A549 (cell line): ENCODE data around the gene CD151. TPM values are rescaled to one million over a fixed set of nuclear protein-coding genes. Genes with fewer than 3 reads are reported as not detected.

Source experiments
- ATAC-seq, 2 experiments: fragments of 200-7000 bp in 1 of 2; fragments of >200 bp in 1 of 2; cut with Nextera tagmentation in 1 of 2; cut with Tn5 transposase in 1 of 2; 3 replicates each; pipeline versions ENCODE4 v1.8.0 to v1.9.1; 2018 to 2020; ENCODE audit warnings: mild to moderate bottlenecking in 1 of 2, moderate library complexity in 1 of 2
- CTCF ChIA-PET: fragments of 300-600 bp; sonication (Branson Sonifier 250); formaldehyde crosslinking; extraction: SDS; loops from one replicate; lab custom pipeline; 2021; ENCODE audit warnings: antibody characterized with exemption, inconsistent platforms; lab: Yijun Ruan, JAX
- POLR2A ChIA-PET: fragments of 350-600 bp; formaldehyde crosslinking; extraction: SDS; loops from one replicate; lab custom pipeline; 2021; ENCODE audit warnings: antibody characterized with exemption, inconsistent platforms; lab: Yijun Ruan, JAX
- DNase-seq, 2 experiments: peaks; one replicate each; pipeline versions ENCODE4 v3.0.0 to v3.0.0-alpha.2; 2011 to 2016; ENCODE audit warnings: low read depth in 1 of 2, low spot score in 1 of 2
- FAIRE-seq: peaks from 2 replicates; lab custom pipeline; 2011; peaks lifted over from hg19 to GRCh38; lab: Jason Lieb, UNC
- H3K27ac ChIP-seq, 2 experiments: fragments of >200 bp; sonication (Bioruptor Twin); formaldehyde crosslinking; 3 replicates each; pipeline ENCODE4 v1.5.1; 2016 to 2017
- H3K4me1 ChIP-seq: fragments of >200 bp; sonication (Bioruptor Twin); formaldehyde crosslinking; 3 replicates; pipeline ENCODE4 v1.6.1; 2016
- H3K4me2 ChIP-seq: fragments of >200 bp; sonication (Bioruptor Twin); formaldehyde crosslinking; 3 replicates; pipeline ENCODE4 v1.6.1; 2016
- H3K4me3 ChIP-seq: fragments of >200 bp; sonication (Bioruptor Twin); formaldehyde crosslinking; 3 replicates; pipeline ENCODE4 v1.5.1; 2016
- H3K9me3 ChIP-seq: fragments of >200 bp; sonication (Bioruptor Twin); formaldehyde crosslinking; 3 replicates; pipeline ENCODE4 v1.6.1; 2016
- CBX2 ChIP-seq: fragments of 200-600 bp; sonication (generic); IDR thresholded peaks from 2 replicates; pipeline ENCODE4 v1.6.1; 2016; ENCODE audit warnings: low read depth, mild to moderate bottlenecking, borderline replicate concordance
- CEBPB ChIP-seq, 2 experiments: fragments of >200 bp in 1 of 2; sonication (Bioruptor Twin) in 1 of 2; formaldehyde crosslinking in 1 of 2; IDR thresholded peaks; 2 replicates each; pipeline ENCODE4 v1.6.1; 2012 to 2016
- CHD4 ChIP-seq: fragments of 200-600 bp; sonication (generic); IDR thresholded peaks from 2 replicates; pipeline ENCODE4 v1.6.1; 2016; ENCODE audit warnings: antibody characterized with exemption, mild to moderate bottlenecking, borderline replicate concordance
- FOXS1 ChIP-seq: fragments of 250-450 bp; sonication (Bioruptor Pico); IDR thresholded peaks from 2 replicates; pipeline ENCODE4 v1.5.0; 2020; ENCODE audit warnings: mild to moderate bottlenecking, moderate library complexity
- JUN ChIP-seq, 2 experiments: fragments of >200 bp; sonication (Bioruptor Twin); formaldehyde crosslinking; IDR thresholded peaks; 2 replicates in 1 of 2; 3 replicates in 1 of 2; pipeline ENCODE4 v1.6.1; 2016 to 2017
- KDM1A ChIP-seq: fragments of 200-600 bp; sonication (generic); IDR thresholded peaks from 2 replicates; pipeline ENCODE4 v1.6.1; 2016; ENCODE audit warnings: low read depth, mild to moderate bottlenecking
- NFE2L2 ChIP-seq: fragments of 150-350 bp; conservative IDR thresholded peaks from 2 replicates; pipeline ENCODE4 v1.6.1; 2014; ENCODE audit warnings: low read length
- RAD21 ChIP-seq, 2 experiments: fragments of >200 bp in 1 of 2; sonication (Bioruptor Twin) in 1 of 2; formaldehyde crosslinking in 1 of 2; IDR thresholded peaks in 1 of 2; conservative IDR thresholded peaks in 1 of 2; 2 replicates in 1 of 2; 3 replicates in 1 of 2; pipeline ENCODE4 v1.6.1; 2012 to 2018; ENCODE audit warnings: inconsistent platforms in 1 of 2
- RARB ChIP-seq: fragments of 250-450 bp; sonication (Bioruptor Pico); IDR thresholded peaks from 2 replicates; pipeline ENCODE4 v1.8.0; 2021; ENCODE audit warnings: mild to moderate bottlenecking, moderate library complexity
- RCOR1 ChIP-seq: fragments of 150-350 bp; IDR thresholded peaks from 2 replicates; pipeline ENCODE4 v1.6.1; 2014; ENCODE audit warnings: antibody characterized with exemption, low read length, low read depth
- SREBF2 ChIP-seq: fragments of 450-650 bp; IDR thresholded peaks from 2 replicates; pipeline ENCODE4 v1.6.1; 2014; ENCODE audit warnings: mild to moderate bottlenecking, moderate library complexity
- WGBS: methylation state at CpG from one replicate; pipeline ENCODE4 v1.1.6; 2017; ENCODE audit errors: missing lambda C conversion rate; 5-methylcytosine and 5-hydroxymethylcytosine counted together
- polyA plus RNA-seq, 4 experiments: library from polyadenylated mRNA; depleted of rRNA in 3 of 4; stranded (reverse); fragments of >200 nt; fragmentation: RNase III in 1 of 4; extraction: RNeasy Plus Mini Kit Qiagen cat#74134 plus additional on column Dnase treatment in 1 of 4; gene quantifications; 2 replicates in 3 of 4; 3 replicates in 1 of 4; pipeline ENCODE4 v1.2.3, GENCODE V29; 2011 to 2017
- small RNA-seq, 6 experiments: library from RNA; depleted of rRNA; stranded (forward); fragments of <200 nt; gene quantifications; one replicate each; pipeline ENCODE3, GENCODE V24; 2012

The CD151 gene
- polyA plus RNA-seq, 2 of the 4 experiments (the other 2 are of a cell fraction), result 409 to 701 TPM

DNA sequence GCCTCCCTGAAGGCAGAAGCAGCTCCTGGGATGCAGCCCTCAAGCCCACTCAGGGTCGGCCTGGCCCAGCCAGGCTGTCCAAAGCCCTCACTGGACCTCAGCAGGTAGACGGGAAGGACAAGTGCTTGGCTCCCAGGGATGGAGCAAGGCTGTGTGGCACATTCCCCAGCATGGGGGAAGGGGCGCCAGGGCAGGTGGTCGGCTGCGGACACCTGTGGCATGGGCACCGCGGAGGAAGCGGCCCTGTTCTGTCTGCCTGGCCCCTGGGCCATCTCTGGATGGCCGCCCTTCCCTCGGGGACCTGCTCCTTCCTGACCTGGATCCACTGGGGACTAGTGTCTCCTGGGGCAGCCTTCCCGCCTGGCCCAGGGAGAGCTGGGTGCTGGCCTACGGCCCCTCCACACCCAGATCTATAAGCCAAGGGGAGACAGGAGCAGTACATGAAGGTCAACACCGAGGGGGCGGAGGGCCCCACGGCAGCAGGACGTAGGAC is 51.9 kb downstream of the CD151 start:
- DNase-seq, result no peak
- POLR2A ChIA-PET, result no interaction called here
- ATAC-seq, result no peak
- Histone ChIP-seq H3K4me1 (no peaks in the 10 kb centered on the region), H3K4me2 (no peak overlapping the region), H3K9me3 (no peaks in the 10 kb centered on the region), H3K27ac (no peak overlapping the region), H3K4me3 (no peak overlapping the region)
- no peak for FAIRE-seq
- TF ChIP-seq FOXS1 (CRISPR knock-in tag) (no peak), RARB (no peak)
- CTCF ChIA-PET, result interaction anchor here (0.6 to 1.4 kb wide), 3 partner anchors 8 to 62 kb away, joined by 4 to 6 read pairs (median 4); no protein-coding TSS in a partner anchor
- 83% methylated on average over 10 of the region's 16 CpGs for WGBS

- CTCF ChIA-PET, result interaction anchor here (1.0 to 2.9 kb wide), 4 partner anchors 9 to 165 kb away, joined by 5 to 11 read pairs (median 6); no protein-coding TSS in a partner anchor
- H3K4me2 ChIP-seq, result no peak overlapping the region
- no peak for FAIRE-seq
- no peak overlapping the region for H3K27ac ChIP-seq
- no peak for ATAC-seq
- H3K4me1 ChIP-seq, result no peaks in the 10 kb centered on the region
- TF ChIP-seq RCOR1 (no peak), RAD21 (conservative IDR thresholded peaks at IDR 0.05 in 1 of 2, IDR thresholded peaks at IDR 0.05 in 1 of 2) (no peak)
- TF ChIP-seq, all 56 proteins: peak for 0
- WGBS, result 94% methylated on average over 17 of the region's 17 CpGs
- POLR2A ChIA-PET, result no interaction called here
- Histone ChIP-seq H3K9me3 (no peaks in the 10 kb centered on the region), H3K4me3 (no peak overlapping the region)
- DNase-seq, result no peak
Observed at GRCh38 chr11:886568-886967, 53.8 kb downstream of the CD151 start.

GRCh38 chr11:887589-887988 is 54.8 kb downstream of the CD151 start:
- Histone ChIP-seq H3K27ac (no peak overlapping the region), H3K4me2 (no peak overlapping the region), H3K9me3 (no peaks in the 10 kb centered on the region), H3K4me3 (no peak overlapping the region)
- no peak for ATAC-seq
- no peak for FAIRE-seq
- POLR2A ChIA-PET, result no interaction called here
- 96% methylated on average over 13 of the region's 14 CpGs for WGBS
- TF ChIP-seq CEBPB (IDR thresholded peaks at IDR 0.05), result no peak
- no peak for TF ChIP-seq RAD21 (conservative IDR thresholded peaks at IDR 0.05 in 1 of 2, IDR thresholded peaks at IDR 0.05 in 1 of 2)
- TF ChIP-seq KDM1A, result no peak
- no peak for TF ChIP-seq RCOR1
- no peak for TF ChIP-seq NFE2L2
- no peak for TF ChIP-seq JUN (IDR thresholded peaks at IDR 0.05)
- TF ChIP-seq CHD4, result no peak
- TF ChIP-seq SREBF2, result no peak
- TF ChIP-seq CBX2, result no peak
- TF ChIP-seq, all 56 proteins: peak for 0
- CTCF ChIA-PET, result interaction anchor here (2.9 kb wide), 1 partner anchor 164 kb away, joined by 11 read pairs; no protein-coding TSS in a partner anchor
- DNase-seq, result no peak
- no peaks in the 10 kb centered on the region for H3K4me1 ChIP-seq

Small RNAs within 50 kb of the gene (small RNA-seq; reads per million reads assigned to genes)
- 0 reads per million in 6 experiments for gene SNORA52

Other genes starting within 250 kb of the CD151 start
- gene IRF7, start 217.0 kb upstream of the CD151 start, polyA plus RNA-seq (2011; rRNA removed), result 2.0 TPM in 2 replicates
- 3.1 to 3.8 TPM (median 3.4 TPM) in 3 replicates for gene IRF7, start 217.0 kb upstream of the CD151 start, polyA plus RNA-seq (2017; fragmentation: RNase III; extraction: RNeasy Plus Mini Kit Qiagen cat#74134 plus additional on column Dnase treatment)
- 0.12 and 0.26 TPM in 2 replicates for gene CDHR5, start 208.0 kb upstream of the CD151 start, polyA plus RNA-seq (2011; rRNA removed)
- gene CDHR5, start 208.0 kb upstream of the CD151 start, polyA plus RNA-seq (2017; fragmentation: RNase III; extraction: RNeasy Plus Mini Kit Qiagen cat#74134 plus additional on column Dnase treatment), result 0.07 to 0.08 TPM (median 0.07 TPM) in 3 replicates
- gene SCT, start 205.8 kb upstream of the CD151 start, polyA plus RNA-seq (2011; rRNA removed), result not detected in 2 replicates
- not detected in 3 replicates for gene SCT, start 205.8 kb upstream of the CD151 start, polyA plus RNA-seq (2017; fragmentation: RNase III; extraction: RNeasy Plus Mini Kit Qiagen cat#74134 plus additional on column Dnase treatment)
- not detected in 2 replicates for gene DRD4, start 195.7 kb upstream of the CD151 start, polyA plus RNA-seq (2011; rRNA removed)
- 0.07 to 0.17 TPM in 2 of 3 replicates, not detected in the other for gene DRD4, start 195.7 kb upstream of the CD151 start, polyA plus RNA-seq (2017; fragmentation: RNase III; extraction: RNeasy Plus Mini Kit Qiagen cat#74134 plus additional on column Dnase treatment)
- gene DEAF1, start 137.7 kb upstream of the CD151 start, polyA plus RNA-seq (2011; rRNA removed), result 16.0 and 17.3 TPM in 2 replicates
- gene DEAF1, start 137.7 kb upstream of the CD151 start, polyA plus RNA-seq (2017; fragmentation: RNase III; extraction: RNeasy Plus Mini Kit Qiagen cat#74134 plus additional on column Dnase treatment), result 23.5 to 25.8 TPM (median 24.0 TPM) in 3 replicates
- gene TMEM80, start 137.1 kb upstream of the CD151 start, polyA plus RNA-seq (2011; rRNA removed), result 15.1 and 15.2 TPM in 2 replicates
- 10.2 to 11.2 TPM (median 10.8 TPM) in 3 replicates for gene TMEM80, start 137.1 kb upstream of the CD151 start, polyA plus RNA-seq (2017; fragmentation: RNase III; extraction: RNeasy Plus Mini Kit Qiagen cat#74134 plus additional on column Dnase treatment)
- 60.7 and 69.9 TPM in 2 replicates for gene EPS8L2, start 126.7 kb upstream of the CD151 start, polyA plus RNA-seq (2011; rRNA removed)
- 144 to 163 TPM (median 154 TPM) in 3 replicates for gene EPS8L2, start 126.7 kb upstream of the CD151 start, polyA plus RNA-seq (2017; fragmentation: RNase III; extraction: RNeasy Plus Mini Kit Qiagen cat#74134 plus additional on column Dnase treatment)
- gene TALDO1, start 85.5 kb upstream of the CD151 start, polyA plus RNA-seq (2011; rRNA removed), result 287 and 296 TPM in 2 replicates
- gene TALDO1, start 85.5 kb upstream of the CD151 start, polyA plus RNA-seq (2017; fragmentation: RNase III; extraction: RNeasy Plus Mini Kit Qiagen cat#74134 plus additional on column Dnase treatment), result 386 to 392 TPM (median 391 TPM) in 3 replicates
- gene GATD1, start 55.5 kb upstream of the CD151 start, polyA plus RNA-seq (2011; rRNA removed), result 14.5 and 16.8 TPM in 2 replicates
- 41.9 to 43.5 TPM (median 43.1 TPM) in 3 replicates for gene GATD1, start 55.5 kb upstream of the CD151 start, polyA plus RNA-seq (2017; fragmentation: RNase III; extraction: RNeasy Plus Mini Kit Qiagen cat#74134 plus additional on column Dnase treatment)
- not detected in 2 replicates for gene CEND1, start 42.9 kb upstream of the CD151 start, polyA plus RNA-seq (2011; rRNA removed)
- 1.0 to 1.3 TPM (median 1.0 TPM) in 3 replicates for gene CEND1, start 42.9 kb upstream of the CD151 start, polyA plus RNA-seq (2017; fragmentation: RNase III; extraction: RNeasy Plus Mini Kit Qiagen cat#74134 plus additional on column Dnase treatment)
- 11.6 and 13.5 TPM in 2 replicates for gene SLC25A22, start 34.7 kb upstream of the CD151 start, polyA plus RNA-seq (2011; rRNA removed)
- gene SLC25A22, start 34.7 kb upstream of the CD151 start, polyA plus RNA-seq (2017; fragmentation: RNase III; extraction: RNeasy Plus Mini Kit Qiagen cat#74134 plus additional on column Dnase treatment), result 18.7 to 21.8 TPM (median 19.5 TPM) in 3 replicates
- gene PIDD1, start 27.7 kb upstream of the CD151 start, polyA plus RNA-seq (2011; rRNA removed), result 6.3 and 6.5 TPM in 2 replicates
- 15.7 to 19.0 TPM (median 18.9 TPM) in 3 replicates for gene PIDD1, start 27.7 kb upstream of the CD151 start, polyA plus RNA-seq (2017; fragmentation: RNase III; extraction: RNeasy Plus Mini Kit Qiagen cat#74134 plus additional on column Dnase treatment)
- gene RPLP2, start 23.0 kb upstream of the CD151 start, polyA plus RNA-seq (2011; rRNA removed), result 1,346 and 1,493 TPM in 2 replicates
- 2,443 to 2,621 TPM (median 2,508 TPM) in 3 replicates for gene RPLP2, start 23.0 kb upstream of the CD151 start, polyA plus RNA-seq (2017; fragmentation: RNase III; extraction: RNeasy Plus Mini Kit Qiagen cat#74134 plus additional on column Dnase treatment)
- gene PNPLA2, start 14.0 kb upstream of the CD151 start, polyA plus RNA-seq (2011; rRNA removed), result 13.2 and 16.1 TPM in 2 replicates
- 25.1 to 29.2 TPM (median 25.4 TPM) in 3 replicates for gene PNPLA2, start 14.0 kb upstream of the CD151 start, polyA plus RNA-seq (2017; fragmentation: RNase III; extraction: RNeasy Plus Mini Kit Qiagen cat#74134 plus additional on column Dnase treatment)
- 1.2 and 1.8 TPM in 2 replicates for gene CRACR2B, start 5.0 kb upstream of the CD151 start, polyA plus RNA-seq (2011; rRNA removed)
- 3.0 to 3.3 TPM (median 3.1 TPM) in 3 replicates for gene CRACR2B, start 5.0 kb upstream of the CD151 start, polyA plus RNA-seq (2017; fragmentation: RNase III; extraction: RNeasy Plus Mini Kit Qiagen cat#74134 plus additional on column Dnase treatment)
- gene POLR2L, start 9.6 kb downstream of the CD151 start, polyA plus RNA-seq (2011; rRNA removed), result 140 and 197 TPM in 2 replicates
- 773 to 868 TPM (median 807 TPM) in 3 replicates for gene POLR2L, start 9.6 kb downstream of the CD151 start, polyA plus RNA-seq (2017; fragmentation: RNase III; extraction: RNeasy Plus Mini Kit Qiagen cat#74134 plus additional on column Dnase treatment)
- 83.5 and 87.8 TPM in 2 replicates for gene TSPAN4, start 9.9 kb downstream of the CD151 start, polyA plus RNA-seq (2011; rRNA removed)
- 145 to 150 TPM (median 146 TPM) in 3 replicates for gene TSPAN4, start 9.9 kb downstream of the CD151 start, polyA plus RNA-seq (2017; fragmentation: RNase III; extraction: RNeasy Plus Mini Kit Qiagen cat#74134 plus additional on column Dnase treatment)
- 53.8 and 58.4 TPM in 2 replicates for gene CHID1, start 77.9 kb downstream of the CD151 start, polyA plus RNA-seq (2011; rRNA removed)
- 70.5 to 74.4 TPM (median 70.6 TPM) in 3 replicates for gene CHID1, start 77.9 kb downstream of the CD151 start, polyA plus RNA-seq (2017; fragmentation: RNase III; extraction: RNeasy Plus Mini Kit Qiagen cat#74134 plus additional on column Dnase treatment)
- gene AP2A2, start 92.9 kb downstream of the CD151 start, polyA plus RNA-seq (2011; rRNA removed), result 60.4 and 72.6 TPM in 2 replicates
- gene AP2A2, start 92.9 kb downstream of the CD151 start, polyA plus RNA-seq (2017; fragmentation: RNase III; extraction: RNeasy Plus Mini Kit Qiagen cat#74134 plus additional on column Dnase treatment), result 39.4 to 45.7 TPM (median 41.3 TPM) in 3 replicates
- not detected in 2 replicates for gene MUC6, start 203.8 kb downstream of the CD151 start, polyA plus RNA-seq (2011; rRNA removed)
- gene MUC6, start 203.8 kb downstream of the CD151 start, polyA plus RNA-seq (2017; fragmentation: RNase III; extraction: RNeasy Plus Mini Kit Qiagen cat#74134 plus additional on column Dnase treatment), result not detected in 3 replicates
- gene MUC2, start 241.9 kb downstream of the CD151 start, polyA plus RNA-seq (2011; rRNA removed), result 0.01 and 0.04 TPM in 2 replicates
- gene MUC2, start 241.9 kb downstream of the CD151 start, polyA plus RNA-seq (2017; fragmentation: RNase III; extraction: RNeasy Plus Mini Kit Qiagen cat#74134 plus additional on column Dnase treatment), result 0.03 TPM in 3 replicates